LHCN-M2 (cell line): Measurements from ENCODE around the gene OSBPL3. TPM values are rescaled to one million over a fixed set of nuclear protein-coding genes. Genes with fewer than 3 reads are reported as not detected.
"Not testable (repeated sequence)": the region's sequence is repeated elsewhere in the genome, so short reads cannot be mapped to it uniquely, and the experiment has no call there.

Experiments
- DNase-seq: peaks from one replicate; pipeline ENCODE4 v3.0.0-alpha.2; 2012; ENCODE audit warnings: low read depth
- total RNA-seq: library from RNA; depleted of rRNA; stranded (reverse); fragments of >200 nt; gene quantifications from 2 replicates; pipeline ENCODE4 v1.2.3, GENCODE V29; 2014

OSBPL3 gene
- total RNA-seq, 1 experiment from 2014 or later = 48.7 TPM

- DNase-seq = no peak
These were observed 182.7 kb downstream of the OSBPL3 start for GRCh38 chr7:24797270-24797669.

- no peak for DNase-seq
These were observed 184.6 kb downstream of the OSBPL3 start for GRCh38 chr7:24795407-24795767.

- DNase-seq = not testable (repeated sequence)
These were observed 185.1 kb downstream of the OSBPL3 start for GRCh38 chr7:24794751-24795406.

GRCh38 chr7:24793982-24794648 is 185.9 kb downstream of the OSBPL3 start:
- DNase-seq = no peak

GRCh38 chr7:24788961-24789576 is 190.9 kb downstream of the OSBPL3 start:
- DNase-seq = no peak

GRCh38 chr7:24788075-24788474 is 191.9 kb downstream of the OSBPL3 start:
- no peak for DNase-seq

GRCh38 chr7:24786941-24787340 is 193.0 kb downstream of the OSBPL3 start:
- peak; percentile 100 for DNase-seq

- DNase-seq = peak; percentile 23
These were observed 193.7 kb downstream of the OSBPL3 start for GRCh38 chr7:24786306-24786705.

GRCh38 chr7:24784277-24784676 is 195.7 kb downstream of the OSBPL3 start:
- DNase-seq = no peak

- DNase-seq = no peak
These were observed 196.3 kb downstream of the OSBPL3 start for GRCh38 chr7:24783698-24784097.

- no peak for DNase-seq
These were observed 198.9 kb downstream of the OSBPL3 start for GRCh38 chr7:24781106-24781505.

- no peak for DNase-seq
These were observed 200.7 kb downstream of the OSBPL3 start for GRCh38 chr7:24779283-24779655.

GRCh38 chr7:24778543-24779282 is 201.3 kb downstream of the OSBPL3 start:
- peak; percentile 86 for DNase-seq

GRCh38 chr7:24777806-24778205 is 202.2 kb downstream of the OSBPL3 start:
- no peak for DNase-seq

- DNase-seq = peak; percentile 52
These were observed 206.3 kb downstream of the OSBPL3 start for GRCh38 chr7:24773646-24774045.

- DNase-seq = no peak
These were observed 210.1 kb downstream of the OSBPL3 start for GRCh38 chr7:24769851-24770250.

GRCh38 chr7:24769014-24769830 is 210.8 kb downstream of the OSBPL3 start:
- no peak for DNase-seq

- no peak for DNase-seq
These were observed 212.0 kb downstream of the OSBPL3 start for GRCh38 chr7:24767878-24768569.

- DNase-seq = peak; percentile 96
These were observed 214.8 kb downstream of the OSBPL3 start for GRCh38 chr7:24764972-24765744.

GRCh38 chr7:24764011-24764410 is 216.0 kb downstream of the OSBPL3 start:
- DNase-seq = no peak
